Left ventricle myocardium inferior (tissue), 1 donor: ENCODE measurements around the gene ADAMTS14. TPM values are rescaled to one million over a fixed set of nuclear protein-coding genes. Genes with fewer than 3 reads are reported as not detected.

Experiments used
- DNase-seq: peaks from one replicate; pipeline ENCODE4 v3.0.0-alpha.2; 2020
- H3K27ac ChIP-seq: fragments of 200-600 bp; replicated peaks from 2 replicates; pipeline ENCODE4 v1.8.0; 2021
- H3K27me3 ChIP-seq: fragments of 200-600 bp; 2 replicates; pipeline ENCODE4 v1.8.0; 2021; ENCODE audit warnings: low read depth
- H3K36me3 ChIP-seq: fragments of 200-600 bp; 2 replicates; pipeline ENCODE4 v1.8.0; 2021
- H3K4me1 ChIP-seq: fragments of 200-600 bp; 2 replicates; pipeline ENCODE4 v1.8.0; 2021
- H3K4me3 ChIP-seq: fragments of 200-600 bp; 2 replicates; pipeline ENCODE4 v1.8.0; 2021; ENCODE audit warnings: mild to moderate bottlenecking, moderate library complexity
- H3K9me3 ChIP-seq: fragments of 200-600 bp; replicated peaks from 2 replicates; pipeline ENCODE4 v1.8.0; 2021
- intact Hi-C: fragments of 100-400 bp; cut with micrococcal nuclease; formaldehyde crosslinking; loops from one replicate; pipeline ENCODE4 v1.11.0; 2022
- total RNA-seq: library from RNA; stranded (reverse); fragmentation: NEBNext Ultra II Directional; extraction: Animal tissue kit (Norgen Biotek cat#: 25700); gene quantifications from one replicate; pipeline ENCODE4 v1.2.1, GENCODE V29; 2021
- TF ChIP-seq, protein P1 (sequence below): fragments of 200-600 bp; IDR thresholded peaks from 2 replicates; pipeline ENCODE4 v1.8.0; 2021; ENCODE audit warnings: antibody characterized with exemption, mild to moderate bottlenecking, borderline replicate concordance
- donor health status: DM: no; HTN: yes; CAD: no; lungs with severe emphysema.

The ADAMTS14 gene
- total RNA-seq, 1 donor from 2014 or later, result 0.47 TPM

DNA sequence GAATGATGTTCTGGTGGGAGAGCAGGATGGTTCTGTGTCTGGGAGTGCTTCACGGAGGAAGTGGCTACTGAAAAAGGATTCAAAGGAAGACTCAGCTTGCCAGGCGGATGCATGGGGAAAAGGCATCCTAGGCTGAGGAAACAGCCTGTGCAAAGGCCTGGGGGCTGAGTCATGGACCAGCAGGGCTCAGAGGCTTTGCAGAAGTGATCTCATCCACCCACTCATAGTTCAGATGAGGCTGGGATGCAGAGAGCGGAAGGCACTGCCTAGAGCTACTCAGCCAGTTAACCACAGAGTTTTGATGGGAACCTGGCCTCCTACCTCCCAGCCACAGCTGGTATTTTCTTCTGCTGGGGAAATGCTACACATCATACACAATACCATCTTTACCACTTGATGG is 15.8 kb upstream of the ADAMTS14 start:
- no peak for DNase-seq
- Histone ChIP-seq H3K36me3 (no peaks in the 10 kb centered on the region), H3K27me3 (no peaks in the 10 kb centered on the region), H3K4me1 (peaks cover 20% of the 10 kb centered on the region), H3K27ac (no peak overlapping the region), H3K9me3 (peaks cover 14% of the 10 kb centered on the region), H3K4me3 (no peak overlapping the region)
- intact Hi-C loops, result no loop called here
- TF ChIP-seq, protein P1, sequence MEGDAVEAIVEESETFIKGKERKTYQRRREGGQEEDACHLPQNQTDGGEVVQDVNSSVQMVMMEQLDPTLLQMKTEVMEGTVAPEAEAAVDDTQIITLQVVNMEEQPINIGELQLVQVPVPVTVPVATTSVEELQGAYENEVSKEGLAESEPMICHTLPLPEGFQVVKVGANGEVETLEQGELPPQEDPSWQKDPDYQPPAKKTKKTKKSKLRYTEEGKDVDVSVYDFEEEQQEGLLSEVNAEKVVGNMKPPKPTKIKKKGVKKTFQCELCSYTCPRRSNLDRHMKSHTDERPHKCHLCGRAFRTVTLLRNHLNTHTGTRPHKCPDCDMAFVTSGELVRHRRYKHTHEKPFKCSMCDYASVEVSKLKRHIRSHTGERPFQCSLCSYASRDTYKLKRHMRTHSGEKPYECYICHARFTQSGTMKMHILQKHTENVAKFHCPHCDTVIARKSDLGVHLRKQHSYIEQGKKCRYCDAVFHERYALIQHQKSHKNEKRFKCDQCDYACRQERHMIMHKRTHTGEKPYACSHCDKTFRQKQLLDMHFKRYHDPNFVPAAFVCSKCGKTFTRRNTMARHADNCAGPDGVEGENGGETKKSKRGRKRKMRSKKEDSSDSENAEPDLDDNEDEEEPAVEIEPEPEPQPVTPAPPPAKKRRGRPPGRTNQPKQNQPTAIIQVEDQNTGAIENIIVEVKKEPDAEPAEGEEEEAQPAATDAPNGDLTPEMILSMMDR, result no peak

- H3K27ac ChIP-seq, result no peak overlapping the region
- DNase-seq, result no peak
- intact Hi-C loops, result no loop called here
- H3K4me3 ChIP-seq, result no peak overlapping the region
- TF ChIP-seq, protein P1, result no peak
- H3K36me3 ChIP-seq, result no peaks in the 10 kb centered on the region
- H3K27me3 ChIP-seq, result no peaks in the 10 kb centered on the region
- peaks cover 20% of the 10 kb centered on the region for H3K4me1 ChIP-seq
- H3K9me3 ChIP-seq, result peaks cover 14% of the 10 kb centered on the region
Observed at GRCh38 chr10:70657041-70657440, 15.3 kb upstream of the ADAMTS14 start.

DNA sequence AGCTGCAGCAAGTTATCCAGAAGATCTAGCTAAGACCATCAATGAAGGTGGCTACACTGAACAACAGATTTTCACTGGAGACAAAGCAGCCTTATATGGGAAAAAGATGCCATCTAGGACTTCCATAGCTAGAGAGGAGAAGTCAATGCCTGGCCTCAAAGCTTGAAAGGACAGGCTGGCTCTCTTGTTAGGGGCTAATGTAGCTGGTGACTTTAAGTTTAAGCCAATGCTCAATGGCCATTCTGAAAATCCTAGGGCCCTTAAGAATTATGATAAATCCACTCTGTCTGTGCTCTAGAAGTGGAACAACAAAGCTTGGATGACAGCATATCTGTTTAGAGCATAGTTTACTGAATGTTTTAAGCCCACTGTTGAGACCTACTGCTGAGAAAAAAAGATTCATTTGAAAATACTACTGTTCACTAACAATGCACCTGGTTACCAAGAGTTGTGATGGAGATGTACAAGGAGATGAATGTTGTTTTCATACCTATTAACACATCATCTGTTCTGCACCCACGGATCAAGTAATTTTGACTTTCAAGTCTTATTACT is 13.6 kb upstream of the ADAMTS14 start:
- Histone ChIP-seq H3K27me3 (no peaks in the 10 kb centered on the region), H3K36me3 (no peaks in the 10 kb centered on the region), H3K9me3 (peaks cover 14% of the 10 kb centered on the region), H3K4me1 (peaks cover 6% of the 10 kb centered on the region), H3K27ac (no peak overlapping the region), H3K4me3 (no peak overlapping the region)
- intact Hi-C loops, result no loop called here
- DNase-seq, result no peak
- TF ChIP-seq, protein P1, result no peak

GRCh38 chr10:70659306-70659705 is 13.0 kb upstream of the ADAMTS14 start:
- H3K36me3 ChIP-seq, result no peaks in the 10 kb centered on the region
- H3K27me3 ChIP-seq, result no peaks in the 10 kb centered on the region
- peaks cover 3% of the 10 kb centered on the region for H3K4me1 ChIP-seq
- no peak overlapping the region for H3K4me3 ChIP-seq
- intact Hi-C loops, result no loop called here
- H3K27ac ChIP-seq, result no peak overlapping the region
- H3K9me3 ChIP-seq, result peaks cover 14% of the 10 kb centered on the region
- TF ChIP-seq, protein P1, result no peak
- DNase-seq, result no peak

- DNase-seq, result no peak
- no peaks in the 10 kb centered on the region for H3K36me3 ChIP-seq
- H3K9me3 ChIP-seq, result peaks cover 14% of the 10 kb centered on the region
- no peak overlapping the region for H3K4me3 ChIP-seq
- H3K27ac ChIP-seq, result no peak overlapping the region
- H3K27me3 ChIP-seq, result no peaks in the 10 kb centered on the region
- peaks cover 7% of the 10 kb centered on the region for H3K4me1 ChIP-seq
- intact Hi-C loops, result no loop called here
- TF ChIP-seq, protein P1, result no peak
Observed at GRCh38 chr10:70660722-70661121, 11.6 kb upstream of the ADAMTS14 start.
